Type B pancreatic cell (in vitro differentiated cells): ENCODE data around the gene GRIP2. TPM values are rescaled to one million over a fixed set of nuclear protein-coding genes. Genes with fewer than 3 reads are reported as not detected.

Experiments used
- DNase-seq: peaks from one replicate; pipeline ENCODE4 v3.0.0; 2021; ENCODE audit warnings: mixed read lengths; ENCODE audit not compliant: unreplicated experiment; ENCODE audit errors: extremely low spot score
- H3K27ac Mint-ChIP-seq: 2 replicates; pipeline ENCODE4 v1.8.0; 2021; ENCODE audit warnings: mild to moderate bottlenecking, mixed read lengths
- H3K27me3 Mint-ChIP-seq: 2 replicates; pipeline ENCODE4 v1.8.0; 2021; ENCODE audit warnings: mixed read lengths
- H3K36me3 Mint-ChIP-seq: 2 replicates; pipeline ENCODE4 v1.8.0; 2021; ENCODE audit warnings: mixed read lengths
- H3K4me1 Mint-ChIP-seq: one replicate; pipeline ENCODE4 v1.8.0; 2021; ENCODE audit warnings: mixed read lengths; ENCODE audit not compliant: unreplicated experiment
- H3K4me3 Mint-ChIP-seq: 2 replicates; pipeline ENCODE4 v1.8.0; 2021; ENCODE audit warnings: mild to moderate bottlenecking, mixed read lengths
- H3K9me3 Mint-ChIP-seq: 2 replicates; pipeline ENCODE4 v1.8.0; 2021; ENCODE audit warnings: mixed read lengths
- total RNA-seq: library from RNA; stranded (reverse); gene quantifications from 2 replicates; pipeline ENCODE4 v1.2.1, GENCODE V29; 2021; ENCODE audit warnings: low replicate concordance
- TF ChIP-seq, protein P1 (sequence below): fragments of 200-600 bp; sonication (generic); conservative IDR thresholded peaks from 2 replicates; pipeline ENCODE4 v1.5.0; 2021; ENCODE audit warnings: antibody characterized with exemption, mild to moderate bottlenecking

GRIP2 gene
- total RNA-seq, 1 donor from 2014 or later: 5.6 TPM

DNA sequence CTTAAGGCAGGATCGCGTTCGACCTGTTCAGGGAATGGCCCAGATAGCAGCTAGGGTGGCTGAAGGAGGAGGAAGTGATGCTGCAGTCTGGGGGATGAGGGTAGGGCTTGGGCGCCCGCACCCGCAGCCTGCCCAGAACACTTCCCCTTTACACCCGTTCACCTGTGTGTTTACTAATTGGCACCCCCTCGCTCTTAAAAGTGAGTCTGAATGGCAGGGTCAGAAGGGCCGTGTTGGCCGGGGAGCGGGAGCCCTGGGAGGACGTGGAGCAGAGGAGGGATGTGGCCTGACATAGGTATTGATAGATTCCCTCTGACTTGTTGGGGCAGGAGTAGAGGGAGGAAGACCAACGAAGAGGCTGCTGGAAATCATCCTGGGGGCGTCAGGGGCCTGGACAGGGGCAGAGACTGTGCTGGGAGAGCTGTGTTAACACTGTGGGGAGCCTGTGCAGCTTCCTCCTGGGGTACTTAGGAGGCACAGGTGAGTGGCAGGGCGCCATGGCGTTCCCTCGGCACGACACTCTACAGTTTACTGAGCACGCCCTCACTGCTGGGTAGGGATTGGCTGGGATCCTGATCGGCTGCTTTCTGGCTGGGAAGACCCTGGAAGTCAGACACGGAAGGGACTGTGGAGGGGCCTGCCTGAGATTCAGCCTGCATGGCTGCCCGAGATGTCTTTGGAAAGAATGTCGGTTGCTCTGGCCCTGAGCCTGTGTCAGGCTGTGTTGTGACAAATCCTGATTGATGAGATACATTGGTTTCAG is 86.1 kb downstream of the GRIP2 start:
- TF ChIP-seq, protein P1, sequence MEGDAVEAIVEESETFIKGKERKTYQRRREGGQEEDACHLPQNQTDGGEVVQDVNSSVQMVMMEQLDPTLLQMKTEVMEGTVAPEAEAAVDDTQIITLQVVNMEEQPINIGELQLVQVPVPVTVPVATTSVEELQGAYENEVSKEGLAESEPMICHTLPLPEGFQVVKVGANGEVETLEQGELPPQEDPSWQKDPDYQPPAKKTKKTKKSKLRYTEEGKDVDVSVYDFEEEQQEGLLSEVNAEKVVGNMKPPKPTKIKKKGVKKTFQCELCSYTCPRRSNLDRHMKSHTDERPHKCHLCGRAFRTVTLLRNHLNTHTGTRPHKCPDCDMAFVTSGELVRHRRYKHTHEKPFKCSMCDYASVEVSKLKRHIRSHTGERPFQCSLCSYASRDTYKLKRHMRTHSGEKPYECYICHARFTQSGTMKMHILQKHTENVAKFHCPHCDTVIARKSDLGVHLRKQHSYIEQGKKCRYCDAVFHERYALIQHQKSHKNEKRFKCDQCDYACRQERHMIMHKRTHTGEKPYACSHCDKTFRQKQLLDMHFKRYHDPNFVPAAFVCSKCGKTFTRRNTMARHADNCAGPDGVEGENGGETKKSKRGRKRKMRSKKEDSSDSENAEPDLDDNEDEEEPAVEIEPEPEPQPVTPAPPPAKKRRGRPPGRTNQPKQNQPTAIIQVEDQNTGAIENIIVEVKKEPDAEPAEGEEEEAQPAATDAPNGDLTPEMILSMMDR: no peak
- H3K27ac Mint-ChIP-seq: no peak overlapping the region
- no peaks in the 10 kb centered on the region for H3K9me3 Mint-ChIP-seq
- peak overlapping the region; percentile 17 for H3K4me3 Mint-ChIP-seq
- peaks cover 37% of the 10 kb centered on the region for H3K4me1 Mint-ChIP-seq
- H3K27me3 Mint-ChIP-seq: no peaks in the 10 kb centered on the region
- H3K36me3 Mint-ChIP-seq: peaks cover 10% of the 10 kb centered on the region
- DNase-seq: no peak

DNA sequence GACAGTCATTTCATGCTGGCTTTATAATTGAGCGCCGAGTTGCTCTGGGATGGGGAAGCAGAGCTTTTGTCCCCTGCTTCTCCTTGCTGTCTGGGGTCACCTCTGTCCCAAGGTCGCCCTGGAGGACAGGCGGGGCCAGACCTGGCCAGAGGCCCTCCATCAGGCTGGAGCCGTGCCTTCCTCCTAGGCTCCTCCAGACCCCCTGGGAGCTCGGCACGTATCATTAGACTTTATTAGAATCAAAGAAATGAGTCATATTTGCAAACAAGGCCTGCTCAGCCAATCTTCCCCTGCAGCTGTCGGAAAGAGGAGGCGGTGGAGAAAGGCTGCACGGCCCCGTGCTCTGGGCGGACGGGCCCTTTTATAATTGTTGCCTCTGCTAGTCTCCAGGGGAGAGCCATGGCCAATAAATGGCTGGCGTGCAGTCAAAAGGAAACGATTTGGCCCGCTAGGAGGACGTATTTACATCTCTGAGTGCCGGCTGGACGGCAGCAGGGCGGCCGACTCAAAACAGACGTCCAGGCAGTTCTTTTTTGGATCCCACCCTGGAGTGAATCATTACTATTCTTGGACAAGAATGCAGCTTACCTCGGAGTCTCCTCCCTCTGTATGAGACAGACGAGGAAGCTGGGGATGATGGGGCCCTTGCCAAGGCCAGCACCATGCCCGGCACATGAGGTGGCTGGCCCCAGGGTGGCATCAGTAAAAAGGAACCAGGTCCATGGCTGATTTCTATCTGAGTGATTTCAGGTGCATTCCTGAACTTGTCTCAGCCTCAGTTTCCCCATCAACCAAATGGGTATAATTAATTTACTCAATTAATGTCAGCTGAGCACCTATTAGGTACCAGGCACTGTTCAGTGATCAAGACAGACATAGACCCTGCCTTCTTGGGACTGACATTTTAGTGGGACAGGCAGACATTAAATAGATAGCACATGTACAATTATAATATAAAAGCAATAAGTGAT is 87.1 kb downstream of the GRIP2 start:
- Mint-ChIP-seq H3K4me3 (no peak overlapping the region), H3K36me3 (peaks cover 16% of the 10 kb centered on the region), H3K9me3 (no peaks in the 10 kb centered on the region), H3K27me3 (no peaks in the 10 kb centered on the region), H3K27ac (peak overlapping the region; percentile 50), H3K4me1 (peaks cover 27% of the 10 kb centered on the region)
- no peak for DNase-seq
- TF ChIP-seq, protein P1: peak; percentile 46

DNA sequence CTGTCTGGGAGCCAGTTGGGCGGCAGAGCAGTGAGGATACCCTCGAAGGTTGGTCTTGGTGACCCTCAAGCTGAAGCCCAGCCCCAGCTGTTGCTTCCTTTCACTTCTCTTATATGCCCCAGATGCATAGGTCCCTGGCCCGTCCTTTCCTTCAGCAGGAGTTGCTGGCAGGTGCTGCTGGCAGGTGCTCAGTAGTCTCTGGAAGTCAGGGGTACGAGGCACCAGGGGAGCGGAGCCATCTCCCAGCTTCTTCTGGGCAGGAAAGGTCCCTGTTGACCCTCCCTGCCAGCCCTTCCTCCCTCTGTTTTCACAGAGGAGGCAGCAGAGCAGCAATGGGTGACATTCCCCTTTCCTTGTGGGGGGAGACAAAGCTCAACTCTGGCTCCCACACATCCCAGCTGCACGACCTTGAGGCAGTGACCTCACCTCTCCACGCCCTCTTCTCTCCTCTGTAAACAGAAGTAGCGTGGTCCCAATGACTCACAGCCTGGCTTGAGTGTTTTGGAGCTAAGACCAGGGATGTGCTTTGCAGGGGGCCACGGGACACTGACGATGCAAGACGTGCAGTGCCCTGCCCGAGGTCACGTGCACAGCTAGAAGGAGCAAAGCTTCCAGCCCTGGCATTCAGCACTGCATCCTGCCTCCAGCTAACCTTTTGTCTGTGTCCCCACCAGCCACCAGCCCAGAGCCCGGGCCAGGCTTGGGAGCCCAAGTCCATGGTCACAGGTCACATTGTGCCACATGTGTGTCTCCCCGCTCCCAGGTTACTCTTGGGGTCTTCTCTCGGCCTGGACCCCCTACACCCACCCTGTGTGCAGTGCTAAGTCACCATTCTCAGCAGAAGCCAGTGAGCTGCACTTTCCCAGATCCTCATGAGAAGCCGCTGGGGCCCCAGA is 88.0 kb downstream of the GRIP2 start:
- peaks cover 22% of the 10 kb centered on the region for H3K36me3 Mint-ChIP-seq
- no peak overlapping the region for H3K4me3 Mint-ChIP-seq
- H3K27me3 Mint-ChIP-seq: no peaks in the 10 kb centered on the region
- TF ChIP-seq, protein P1: no peak
- H3K27ac Mint-ChIP-seq: peak overlapping the region; percentile 50
- DNase-seq: no peak
- no peaks in the 10 kb centered on the region for H3K9me3 Mint-ChIP-seq
- H3K4me1 Mint-ChIP-seq: peaks cover 23% of the 10 kb centered on the region

- Mint-ChIP-seq H3K36me3 (peaks cover 30% of the 10 kb centered on the region), H3K27ac (no peak overlapping the region), H3K4me3 (no peak overlapping the region), H3K4me1 (peaks cover 23% of the 10 kb centered on the region), H3K27me3 (no peaks in the 10 kb centered on the region), H3K9me3 (no peaks in the 10 kb centered on the region)
- no peak for DNase-seq
- TF ChIP-seq, protein P1: no peak
Observed at GRCh38 chr3:14450922-14451606, 89.1 kb downstream of the GRIP2 start.
